IPS-18c (cell line): ENCODE measurements around the gene CPOX.

ENCODE experiments used
- H3K4me3 ChIP-seq: 2 replicates; pipeline ENCODE4 v1.7.0; 2013; ENCODE audit warnings: low read depth, mild to moderate bottlenecking, low read length, moderate library complexity; ENCODE audit not compliant: insufficient read depth
- H3K9me3 ChIP-seq: one replicate; pipeline ENCODE4 v1.6.1; 2013; ENCODE audit warnings: mild to moderate bottlenecking, low read length, moderate library complexity; ENCODE audit not compliant: control insufficient read depth, insufficient read depth

The CPOX gene

GRCh38 chr3:98530676-98531075, 62.7 kb downstream of the CPOX start:
- H3K9me3 ChIP-seq = no peaks in the 10 kb centered on the region
- no peak overlapping the region for H3K4me3 ChIP-seq

- H3K4me3 ChIP-seq = no peak overlapping the region
- H3K9me3 ChIP-seq = no peaks in the 10 kb centered on the region
Measured at GRCh38 chr3:98529856-98530459, 63.5 kb downstream of the CPOX start.
